Measurements from ENCODE around the gene CCDC149. TPM values are rescaled to one million over a fixed set of nuclear protein-coding genes. Genes with fewer than 3 reads are reported as not detected.

Gene CCDC149
- under 1 TPM; 0.14 to 0.86 (median 0.43) TPM for total RNA-seq
- total RNA-seq (2013), result 0.56 TPM

- DNase-seq (no peak), ATAC-seq (peak in 1 of 3 donors; percentile 55)
- Histone ChIP-seq H3K4me1 (ENCODE audit: control insufficient read depth, insufficient read depth, low read length) (no peaks in the 10 kb centered on the region), H3K4me3 (ENCODE audit: low read length) (no peak within 1 kb of the TSS), H3K9me3 (ENCODE audit: control insufficient read depth, insufficient read depth, low read length) (no peaks in the 10 kb centered on the region), H3K27ac (ENCODE audit: low read length) (no peak within 1 kb of the TSS), H3K36me3 (ENCODE audit: control insufficient read depth, insufficient read depth, low read length) (no peaks in the 10 kb centered on the region), H3K27me3 (ENCODE audit: control insufficient read depth, insufficient read depth, low read length) (peaks cover 3% of the 10 kb centered on the region)
- Mint-ChIP-seq H3K9me3 (peaks cover 2 to 4% of the 10 kb centered on the region in 2 donors), H3K27me3 (ENCODE audit: low read depth in 2 of 2) (peaks cover 29 to 41% of the 10 kb centered on the region in 2 donors), H3K36me3 (peaks cover 9% of the 10 kb centered on the region), H3K4me3 (peak within 1 kb of the TSS; percentile 76), H3K4me1 (peaks cover 0 to 5% of the 10 kb centered on the region in 2 donors), H3K27ac (no peak within 1 kb of the TSS)
- TF ChIP-seq, protein P1, sequence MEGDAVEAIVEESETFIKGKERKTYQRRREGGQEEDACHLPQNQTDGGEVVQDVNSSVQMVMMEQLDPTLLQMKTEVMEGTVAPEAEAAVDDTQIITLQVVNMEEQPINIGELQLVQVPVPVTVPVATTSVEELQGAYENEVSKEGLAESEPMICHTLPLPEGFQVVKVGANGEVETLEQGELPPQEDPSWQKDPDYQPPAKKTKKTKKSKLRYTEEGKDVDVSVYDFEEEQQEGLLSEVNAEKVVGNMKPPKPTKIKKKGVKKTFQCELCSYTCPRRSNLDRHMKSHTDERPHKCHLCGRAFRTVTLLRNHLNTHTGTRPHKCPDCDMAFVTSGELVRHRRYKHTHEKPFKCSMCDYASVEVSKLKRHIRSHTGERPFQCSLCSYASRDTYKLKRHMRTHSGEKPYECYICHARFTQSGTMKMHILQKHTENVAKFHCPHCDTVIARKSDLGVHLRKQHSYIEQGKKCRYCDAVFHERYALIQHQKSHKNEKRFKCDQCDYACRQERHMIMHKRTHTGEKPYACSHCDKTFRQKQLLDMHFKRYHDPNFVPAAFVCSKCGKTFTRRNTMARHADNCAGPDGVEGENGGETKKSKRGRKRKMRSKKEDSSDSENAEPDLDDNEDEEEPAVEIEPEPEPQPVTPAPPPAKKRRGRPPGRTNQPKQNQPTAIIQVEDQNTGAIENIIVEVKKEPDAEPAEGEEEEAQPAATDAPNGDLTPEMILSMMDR (IDR thresholded peaks at IDR 0.05), result no peak
- intact Hi-C loops (cut with micrococcal nuclease), result no loop called here
- WGBS (ENCODE audit: insufficient coverage), result 10% methylated on average over 92 of the region's 92 CpGs
These were observed at the start of gene CCDC149 for GRCh38 chr4:24912252-24913118. Gene CCDC149, minus strand, starts transcription at chr4:24913042. Its CDS starts 178 bp downstream, at chr4:24912864.

DNA sequence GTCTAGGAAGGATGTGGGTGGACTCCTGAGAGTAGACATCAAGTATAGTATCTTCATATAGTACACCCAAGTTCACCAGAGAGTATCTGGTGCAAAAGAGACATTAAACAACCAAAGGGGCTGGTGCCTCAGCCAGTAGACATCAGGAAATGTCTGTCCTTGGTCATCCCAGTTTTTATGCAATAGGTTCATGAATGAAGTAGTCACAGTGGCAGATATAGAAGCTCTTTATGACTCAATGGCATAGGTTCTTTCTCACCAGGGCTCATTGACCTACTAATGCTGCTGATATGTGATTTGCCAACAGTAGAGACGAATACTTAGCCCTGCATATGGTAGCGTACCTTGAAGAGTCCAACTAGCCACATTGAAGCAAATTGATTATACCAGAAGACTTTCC is 45.0 kb upstream of the CCDC149 start:
- TF ChIP-seq, protein P1 (IDR thresholded peaks at IDR 0.05), result no peak
- ATAC-seq, result no peak
- DNase-seq, result no peak
- Mint-ChIP-seq H3K36me3 (no peaks in the 10 kb centered on the region), H3K27ac (no peak overlapping the region), H3K4me1 (no peaks in the 10 kb centered on the region), H3K4me3 (no peak overlapping the region), H3K9me3 (peaks cover 2 to 7% of the 10 kb centered on the region in 2 donors), H3K27me3 (ENCODE audit: low read depth in 2 of 2) (no peaks in the 10 kb centered on the region)
- no peaks in the 10 kb centered on the region for H3K4me1 ChIP-seq (ENCODE audit: control insufficient read depth, insufficient read depth, low read length)
- H3K4me3 ChIP-seq (ENCODE audit: low read length), result no peak overlapping the region
- H3K27me3 ChIP-seq (ENCODE audit: control insufficient read depth, insufficient read depth, low read length), result no peaks in the 10 kb centered on the region
- peaks cover 3% of the 10 kb centered on the region for H3K9me3 ChIP-seq (ENCODE audit: control insufficient read depth, insufficient read depth, low read length)
- intact Hi-C loops (cut with micrococcal nuclease), result no loop called here
- no peak overlapping the region for H3K27ac ChIP-seq (ENCODE audit: low read length)
- 65% methylated on average over 2 of the region's 2 CpGs for WGBS (ENCODE audit: insufficient coverage)
- H3K36me3 ChIP-seq (ENCODE audit: control insufficient read depth, insufficient read depth, low read length), result no peaks in the 10 kb centered on the region

DNA sequence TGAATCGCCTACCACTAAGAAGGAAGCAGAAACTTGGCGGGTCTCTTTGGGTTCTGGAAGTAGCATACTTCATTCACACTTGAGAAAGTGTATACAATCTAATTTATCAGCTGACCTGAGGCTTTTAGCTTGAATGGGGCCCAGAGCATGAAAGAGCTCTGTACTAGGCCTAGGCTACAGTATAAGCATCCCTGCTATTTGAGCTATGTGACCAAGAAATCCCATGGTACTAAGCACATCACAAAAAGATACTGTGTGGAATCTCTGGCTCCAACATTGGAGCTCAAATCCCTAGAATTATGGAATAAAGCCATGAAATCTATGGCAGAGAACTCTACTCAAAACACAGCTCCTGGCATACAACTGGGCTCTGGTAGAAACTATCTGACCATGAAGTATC is 43.9 kb upstream of the CCDC149 start:
- intact Hi-C loops (cut with micrococcal nuclease), result no loop called here
- Mint-ChIP-seq H3K9me3 (peaks cover 2 to 7% of the 10 kb centered on the region in 2 donors), H3K4me3 (no peak overlapping the region), H3K27me3 (ENCODE audit: low read depth in 2 of 2) (peaks cover 0 to 2% of the 10 kb centered on the region in 2 donors), H3K4me1 (no peaks in the 10 kb centered on the region), H3K27ac (no peak overlapping the region), H3K36me3 (no peaks in the 10 kb centered on the region)
- Histone ChIP-seq H3K36me3 (ENCODE audit: control insufficient read depth, insufficient read depth, low read length) (no peaks in the 10 kb centered on the region), H3K4me1 (ENCODE audit: control insufficient read depth, insufficient read depth, low read length) (no peaks in the 10 kb centered on the region), H3K9me3 (ENCODE audit: control insufficient read depth, insufficient read depth, low read length) (peaks cover 3% of the 10 kb centered on the region), H3K27me3 (ENCODE audit: control insufficient read depth, insufficient read depth, low read length) (no peaks in the 10 kb centered on the region), H3K27ac (ENCODE audit: low read length) (no peak overlapping the region), H3K4me3 (ENCODE audit: low read length) (no peak overlapping the region)
- DNase-seq (no peak), ATAC-seq (no peak)
- 89% methylated on average over 2 of the region's 2 CpGs for WGBS (ENCODE audit: insufficient coverage)
- TF ChIP-seq, protein P1 (IDR thresholded peaks at IDR 0.05), result no peak
